HFF-Myc (cell line): ENCODE measurements around the gene PTPRC.

ENCODE experiments used
- DNase-seq: peaks from one replicate; pipeline ENCODE4 v3.0.0-alpha.2; 2011; ENCODE audit warnings: low read depth; ENCODE audit errors: extremely low read depth
- H3K4me3 ChIP-seq: replicated peaks from 2 replicates; pipeline ENCODE4 v1.5.1; 2011; ENCODE audit warnings: low read depth, mild to moderate bottlenecking, control low read depth, low read length
- TF ChIP-seq, protein P1 (sequence below): IDR thresholded peaks from 2 replicates; pipeline ENCODE4 v1.5.1; 2012; ENCODE audit warnings: mild to moderate bottlenecking, low read depth, low read length, control low read depth; ENCODE audit errors: missing control alignments

PTPRC gene

DNA sequence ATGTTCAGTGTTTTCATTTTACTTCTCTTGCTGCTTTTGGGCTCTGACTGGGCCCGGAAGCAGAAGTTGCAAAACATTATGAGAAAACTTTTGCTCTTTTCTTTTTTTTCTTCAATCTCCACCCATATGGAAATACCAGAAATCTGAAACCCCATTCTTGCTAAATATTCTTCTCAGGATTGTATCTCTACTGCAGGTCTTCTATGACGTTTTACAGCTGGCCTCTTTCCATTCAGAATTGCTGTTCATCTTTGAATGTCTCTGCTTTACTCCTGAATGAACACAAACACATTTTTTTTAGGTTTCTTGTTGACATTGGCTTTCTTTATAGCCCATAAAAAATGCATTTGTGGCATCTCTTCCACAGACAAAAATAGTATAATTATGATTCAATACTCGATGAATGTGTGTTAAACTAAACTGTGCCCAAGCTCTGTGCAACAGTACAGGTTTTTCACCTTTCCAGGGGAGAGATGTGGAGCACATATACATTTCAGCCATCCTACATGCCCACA is 18.8 kb downstream of the PTPRC start:
- no peak overlapping the region for H3K4me3 ChIP-seq
- DNase-seq, result peak; percentile 98
- TF ChIP-seq, protein P1, sequence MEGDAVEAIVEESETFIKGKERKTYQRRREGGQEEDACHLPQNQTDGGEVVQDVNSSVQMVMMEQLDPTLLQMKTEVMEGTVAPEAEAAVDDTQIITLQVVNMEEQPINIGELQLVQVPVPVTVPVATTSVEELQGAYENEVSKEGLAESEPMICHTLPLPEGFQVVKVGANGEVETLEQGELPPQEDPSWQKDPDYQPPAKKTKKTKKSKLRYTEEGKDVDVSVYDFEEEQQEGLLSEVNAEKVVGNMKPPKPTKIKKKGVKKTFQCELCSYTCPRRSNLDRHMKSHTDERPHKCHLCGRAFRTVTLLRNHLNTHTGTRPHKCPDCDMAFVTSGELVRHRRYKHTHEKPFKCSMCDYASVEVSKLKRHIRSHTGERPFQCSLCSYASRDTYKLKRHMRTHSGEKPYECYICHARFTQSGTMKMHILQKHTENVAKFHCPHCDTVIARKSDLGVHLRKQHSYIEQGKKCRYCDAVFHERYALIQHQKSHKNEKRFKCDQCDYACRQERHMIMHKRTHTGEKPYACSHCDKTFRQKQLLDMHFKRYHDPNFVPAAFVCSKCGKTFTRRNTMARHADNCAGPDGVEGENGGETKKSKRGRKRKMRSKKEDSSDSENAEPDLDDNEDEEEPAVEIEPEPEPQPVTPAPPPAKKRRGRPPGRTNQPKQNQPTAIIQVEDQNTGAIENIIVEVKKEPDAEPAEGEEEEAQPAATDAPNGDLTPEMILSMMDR, result no peak

DNA sequence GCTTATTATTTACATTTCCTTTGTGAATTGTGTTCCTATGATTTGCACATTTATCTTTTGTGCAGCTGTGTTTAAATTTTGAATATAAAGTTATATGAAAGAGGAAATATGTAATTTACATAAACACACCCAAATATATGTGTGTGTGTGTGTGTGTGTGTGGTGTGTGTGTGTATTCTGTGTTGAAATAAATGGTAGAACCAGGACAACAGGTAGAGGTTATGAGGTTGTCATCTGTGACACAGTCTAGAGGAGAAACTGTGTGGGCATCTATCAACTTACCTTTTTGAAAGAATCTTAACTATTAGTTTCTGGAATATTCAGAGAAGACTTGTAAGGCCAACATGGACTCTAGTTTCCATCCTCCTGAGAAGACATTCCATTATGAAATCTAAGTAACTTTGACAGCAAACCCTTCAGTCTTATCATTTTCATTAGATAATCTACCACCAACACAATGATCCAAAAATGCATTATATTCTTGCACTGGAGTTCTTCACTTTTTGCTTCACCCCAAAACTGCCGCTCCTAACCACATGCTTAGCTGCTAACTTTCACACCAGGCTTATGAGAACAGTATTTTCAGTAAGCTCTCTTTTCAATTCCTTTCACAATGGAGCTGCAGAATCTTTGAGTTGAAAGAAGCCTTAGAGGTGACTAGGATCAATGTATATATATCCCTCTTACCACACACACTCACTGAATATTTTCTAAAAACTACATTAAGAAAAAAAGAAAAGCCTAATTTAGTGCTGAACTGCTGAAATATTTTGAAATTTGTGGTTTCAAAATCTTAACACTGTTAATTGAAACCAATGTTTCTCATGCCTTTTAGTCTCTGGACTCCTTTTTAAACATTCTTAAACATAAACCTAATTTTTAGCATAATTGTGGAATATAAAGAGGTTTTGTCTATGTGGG is 21.8 kb downstream of the PTPRC start:
- DNase-seq, result no peak
- TF ChIP-seq, protein P1, result no peak
- H3K4me3 ChIP-seq, result no peak overlapping the region

DNA sequence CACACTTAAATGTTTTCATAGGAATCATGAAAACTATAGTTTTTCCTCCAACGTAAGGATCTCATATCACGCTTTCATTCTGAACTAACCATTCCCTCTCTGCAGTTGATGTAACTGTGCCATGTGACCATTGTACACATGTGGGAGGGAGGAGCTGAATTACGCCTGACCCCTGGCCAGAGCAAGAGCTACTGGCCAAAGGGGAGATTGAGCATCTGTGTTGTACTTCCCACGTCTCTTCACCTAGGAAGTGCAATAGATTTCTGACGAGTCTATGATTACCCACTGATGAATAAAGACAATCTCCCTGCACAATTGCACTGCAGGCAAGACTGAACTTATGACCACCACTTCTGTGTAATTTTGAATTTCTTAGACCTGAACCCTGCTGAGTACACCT is 24.0 kb downstream of the PTPRC start:
- H3K4me3 ChIP-seq, result no peak overlapping the region
- no peak for DNase-seq
- TF ChIP-seq, protein P1, result no peak

DNA sequence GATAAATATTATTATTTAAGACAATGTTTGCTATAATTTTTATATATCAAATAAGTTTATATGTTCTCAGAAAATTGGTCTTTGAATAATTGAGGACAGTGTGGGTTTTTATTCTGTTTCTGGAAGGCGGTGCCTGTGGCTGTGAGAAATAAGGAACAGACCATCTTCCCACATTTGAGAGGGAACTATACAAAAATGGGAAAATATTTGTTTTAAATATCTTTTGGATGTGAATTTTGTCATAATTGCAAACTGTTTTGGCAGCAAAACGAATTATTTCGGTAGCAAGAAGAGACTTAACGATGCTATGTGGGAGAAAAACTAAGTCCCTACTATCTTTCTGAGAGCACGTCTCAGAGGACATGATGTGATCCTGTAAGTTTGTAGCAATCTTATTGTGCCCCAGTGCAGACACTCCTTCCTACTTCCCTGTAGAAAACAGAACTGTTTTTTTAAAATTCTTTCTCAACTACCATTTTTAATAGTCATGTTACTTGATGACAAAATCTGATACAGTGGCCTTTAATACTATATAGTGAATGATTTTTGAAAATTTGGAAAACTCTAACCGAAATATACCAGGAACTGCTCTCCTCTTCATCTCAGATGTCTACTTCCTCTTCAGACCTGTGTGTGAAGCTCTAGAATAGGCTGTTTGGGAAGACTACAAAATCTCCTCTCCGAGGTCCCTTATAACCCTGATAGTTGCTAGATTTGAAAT is 25.4 kb downstream of the PTPRC start:
- no peak overlapping the region for H3K4me3 ChIP-seq
- DNase-seq, result no peak
- TF ChIP-seq, protein P1, result no peak

DNA sequence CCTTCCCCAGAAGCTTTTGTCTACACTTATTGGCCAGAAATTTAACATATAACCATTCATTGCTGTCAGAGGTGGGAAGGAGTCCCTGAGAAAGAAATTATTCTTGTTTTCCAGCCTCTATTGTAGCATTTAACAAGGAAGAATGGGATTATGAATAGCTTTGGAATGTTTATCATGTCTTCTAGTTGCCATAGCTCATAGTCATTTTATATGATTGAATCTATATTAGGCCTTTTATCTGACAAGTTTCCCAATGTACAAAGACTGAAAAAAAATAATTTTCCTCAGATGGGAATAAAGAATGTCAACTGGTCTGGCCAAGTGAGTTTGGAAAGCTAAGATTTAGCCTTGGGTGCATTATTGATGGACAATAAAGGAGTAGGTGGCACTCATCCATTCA is 28.3 kb downstream of the PTPRC start:
- no peak overlapping the region for H3K4me3 ChIP-seq
- DNase-seq, result no peak
- TF ChIP-seq, protein P1, result no peak

DNA sequence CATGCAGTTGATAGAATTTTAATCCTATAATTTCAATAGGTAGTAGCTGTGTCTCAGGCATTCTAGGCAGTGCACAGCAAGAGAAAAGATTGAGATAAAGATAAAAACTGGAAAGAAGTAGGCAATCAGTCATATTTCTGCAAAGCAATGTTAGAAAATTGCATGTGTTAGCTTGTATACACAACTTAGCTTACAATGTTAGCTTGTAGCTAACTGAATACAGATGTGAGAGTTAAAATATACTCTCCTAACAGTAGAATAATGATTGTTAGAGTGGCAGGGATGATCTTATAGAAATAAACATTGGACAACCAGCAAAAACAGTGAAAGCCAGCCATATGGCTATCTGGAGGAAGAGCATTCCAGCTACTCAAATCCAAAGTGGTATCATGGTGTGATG is 29.0 kb downstream of the PTPRC start:
- H3K4me3 ChIP-seq, result no peak overlapping the region
- TF ChIP-seq, protein P1, result no peak
- no peak for DNase-seq
